Globus pallidus (tissue), 1 donor: Measurements from ENCODE around the gene ARID3B.

ENCODE experiments used
- DNase-seq: peaks from one replicate; pipeline ENCODE4 v3.0.0-alpha.2; 2015; ENCODE audit warnings: low spot score

Gene ARID3B

DNA sequence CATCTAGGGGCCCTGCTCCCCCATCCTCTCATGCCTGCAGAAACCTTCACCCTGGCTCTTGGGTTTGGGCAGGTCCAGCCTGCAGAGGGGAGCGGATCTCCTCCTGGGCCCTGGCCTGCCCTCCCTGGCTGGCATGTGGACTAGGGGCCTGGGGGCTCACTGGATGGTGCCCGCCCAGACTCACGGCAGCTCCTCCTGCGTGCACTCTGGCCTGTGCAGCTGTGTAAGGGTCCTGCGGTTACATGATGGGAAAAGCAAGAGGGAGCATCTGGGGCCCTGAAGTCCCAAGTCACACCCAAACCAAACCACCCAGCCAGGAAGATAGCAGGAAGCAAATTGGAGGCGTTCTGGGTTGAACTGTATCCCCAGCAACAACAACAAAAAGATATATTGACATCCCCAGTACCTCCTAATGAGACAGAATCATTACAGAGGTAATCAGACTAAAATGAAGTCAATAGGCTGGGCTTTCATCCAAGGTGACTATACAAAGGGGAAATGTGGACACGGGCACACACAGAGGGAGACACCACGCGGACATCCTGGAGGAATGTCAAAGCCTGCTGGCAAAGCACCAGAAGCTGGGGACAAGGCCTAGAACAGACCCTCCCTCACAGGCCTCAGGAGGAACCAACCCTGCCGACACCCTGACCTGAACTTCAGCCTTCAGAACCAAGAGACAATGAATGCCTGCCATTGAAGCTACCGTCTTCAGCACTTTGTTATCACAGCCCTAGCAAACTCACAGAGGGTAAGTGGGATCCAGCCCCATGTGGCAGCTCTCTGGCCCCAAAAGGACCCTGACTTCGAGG is 64.2 kb downstream of the ARID3B start:
- no peak for DNase-seq

DNA sequence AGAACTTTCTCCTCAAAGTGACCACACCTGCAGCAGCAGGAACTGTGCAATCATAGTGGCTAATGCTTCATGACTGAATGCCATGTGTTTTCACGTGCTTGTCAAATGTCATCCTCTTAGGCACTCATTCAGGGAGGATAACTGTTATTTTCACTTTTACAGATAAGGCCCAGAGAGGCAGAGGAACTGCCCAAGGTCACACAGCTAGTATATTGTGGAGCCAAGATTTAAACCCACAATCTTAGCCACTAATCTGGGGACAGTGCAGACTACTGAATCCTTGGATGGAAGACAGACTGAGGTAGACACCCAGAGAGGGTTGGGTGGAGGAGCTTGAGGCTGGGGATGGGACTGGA is 64.8 kb downstream of the ARID3B start:
- DNase-seq: no peak

DNA sequence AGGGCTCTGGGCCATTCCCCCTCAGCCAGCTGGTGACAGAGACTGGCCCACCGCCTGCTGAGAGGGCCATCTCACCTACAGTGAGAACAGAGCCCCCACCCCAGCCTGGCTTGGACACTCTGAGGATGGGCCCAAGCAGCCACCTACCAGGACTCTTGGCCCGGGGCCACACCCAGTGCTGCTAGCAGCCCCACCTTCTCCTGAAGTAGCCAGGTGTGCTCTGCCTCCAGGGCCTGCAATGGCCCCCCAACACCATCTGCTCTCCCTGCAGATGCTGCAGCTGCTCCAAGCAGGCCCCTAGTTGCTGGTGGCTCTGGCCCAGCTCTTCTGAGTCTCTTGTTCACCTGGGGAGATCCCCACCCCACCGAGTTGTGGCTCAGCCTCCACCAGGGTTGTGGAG is 67.8 kb downstream of the ARID3B start:
- DNase-seq: no peak

DNA sequence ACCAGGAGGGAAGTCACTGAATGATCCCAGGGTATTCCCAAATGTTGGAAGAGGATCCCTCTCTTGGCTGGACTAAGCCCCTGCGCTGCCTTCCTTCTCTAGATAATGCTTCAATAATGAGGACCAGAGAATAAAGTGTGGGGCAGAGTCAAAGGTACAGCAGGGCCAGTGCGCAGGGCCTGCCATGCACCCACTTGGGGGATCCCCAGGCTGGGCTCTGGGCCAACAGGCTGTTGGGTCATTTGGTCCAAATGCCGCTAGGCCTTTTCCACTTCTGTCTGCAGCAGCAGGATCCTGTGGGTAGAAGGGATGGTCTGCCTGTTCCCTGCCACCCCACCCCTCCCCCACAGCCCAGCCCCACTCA is 68.9 kb downstream of the ARID3B start:
- no peak for DNase-seq

DNA sequence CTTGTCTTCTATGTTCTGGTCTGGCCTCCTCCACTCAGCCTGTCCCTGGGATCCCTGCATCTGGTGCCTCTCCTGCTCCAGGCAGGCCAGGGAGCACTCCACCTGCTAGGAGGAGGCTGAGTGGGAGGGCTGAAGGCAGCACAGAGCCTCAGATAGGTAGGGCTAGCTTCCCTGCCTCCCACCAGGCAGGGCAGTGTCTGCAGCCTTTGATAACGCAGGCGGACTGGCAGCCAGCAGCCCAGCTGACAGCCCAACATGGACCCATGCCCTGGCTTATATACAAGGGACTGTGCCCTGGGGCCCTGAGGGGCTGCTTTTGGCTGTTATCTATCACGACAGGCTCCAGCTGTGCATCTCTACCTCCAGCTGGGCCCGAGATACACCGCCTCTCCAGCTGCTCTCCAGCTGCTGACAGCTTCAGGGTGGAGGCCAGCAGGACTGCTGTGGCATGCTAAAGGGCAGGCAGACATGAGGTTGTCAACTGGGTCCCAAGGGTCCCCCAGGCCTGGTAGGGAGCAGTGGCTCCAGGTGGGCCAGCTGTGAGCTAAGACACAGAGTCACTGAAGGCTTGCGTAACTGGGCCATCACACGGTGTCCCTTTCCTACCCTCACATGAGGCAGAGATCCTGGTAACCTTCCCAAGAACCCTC is 69.4 kb downstream of the ARID3B start:
- DNase-seq: no peak

DNA sequence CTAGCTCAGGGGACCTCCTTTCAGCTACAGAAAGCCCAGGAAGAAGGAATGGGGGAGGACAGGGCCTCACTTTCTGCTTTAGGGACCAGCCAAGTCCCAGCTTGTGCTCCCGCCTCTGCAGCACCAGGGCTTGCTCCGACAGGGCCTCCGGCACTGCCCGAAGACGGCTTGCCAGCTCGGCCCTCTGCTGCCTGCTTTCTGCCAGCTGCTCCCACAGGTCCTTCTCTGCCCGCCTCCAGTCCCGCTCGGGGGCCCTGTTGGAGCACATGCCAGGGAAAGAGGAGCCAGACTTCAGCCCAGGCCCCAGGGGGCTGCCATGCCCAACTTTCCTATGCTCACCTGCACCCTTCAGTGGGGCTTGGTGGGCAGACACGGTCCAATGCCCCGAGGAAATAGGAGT is 70.3 kb downstream of the ARID3B start:
- no peak for DNase-seq

DNA sequence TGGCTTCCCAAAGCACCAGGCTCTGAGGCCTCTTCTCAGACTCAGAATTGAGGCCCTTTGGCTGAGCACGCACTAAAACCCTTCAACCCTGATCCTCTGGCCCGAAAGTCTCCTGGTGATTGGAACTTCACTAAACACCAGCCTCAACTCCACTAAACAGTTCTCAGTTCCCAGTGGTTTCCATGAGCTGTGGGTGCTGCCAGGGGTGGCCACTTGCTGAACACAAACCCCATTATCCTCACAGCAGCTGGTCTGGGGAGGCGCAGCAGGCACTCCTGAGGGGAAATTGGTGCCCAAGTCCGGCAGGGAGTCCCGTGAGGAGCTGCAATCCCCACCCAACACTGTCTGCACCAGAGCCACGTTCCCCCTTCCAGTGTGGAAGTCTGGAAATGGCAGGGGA is 70.8 kb downstream of the ARID3B start:
- DNase-seq: no peak

DNA sequence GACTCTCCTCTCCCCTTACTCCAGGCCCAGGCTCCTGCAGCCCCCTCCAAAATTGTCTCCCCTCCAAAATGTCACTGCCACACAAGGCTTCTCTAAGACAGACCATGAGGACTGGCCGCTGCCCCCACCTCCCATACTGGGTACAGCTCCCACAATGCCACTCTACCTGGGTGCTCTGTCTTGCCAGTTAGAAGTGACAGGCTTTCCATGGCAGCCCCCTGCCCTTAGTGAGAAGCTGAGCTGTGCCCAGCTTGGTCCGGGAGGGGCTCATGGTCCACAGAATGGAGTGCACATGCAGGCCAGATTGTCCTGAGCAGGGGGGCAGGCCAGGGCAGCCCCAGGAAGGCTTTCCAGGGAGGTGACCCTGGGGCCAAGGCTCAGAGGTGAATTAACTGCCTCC is 71.7 kb downstream of the ARID3B start:
- no peak for DNase-seq

DNA sequence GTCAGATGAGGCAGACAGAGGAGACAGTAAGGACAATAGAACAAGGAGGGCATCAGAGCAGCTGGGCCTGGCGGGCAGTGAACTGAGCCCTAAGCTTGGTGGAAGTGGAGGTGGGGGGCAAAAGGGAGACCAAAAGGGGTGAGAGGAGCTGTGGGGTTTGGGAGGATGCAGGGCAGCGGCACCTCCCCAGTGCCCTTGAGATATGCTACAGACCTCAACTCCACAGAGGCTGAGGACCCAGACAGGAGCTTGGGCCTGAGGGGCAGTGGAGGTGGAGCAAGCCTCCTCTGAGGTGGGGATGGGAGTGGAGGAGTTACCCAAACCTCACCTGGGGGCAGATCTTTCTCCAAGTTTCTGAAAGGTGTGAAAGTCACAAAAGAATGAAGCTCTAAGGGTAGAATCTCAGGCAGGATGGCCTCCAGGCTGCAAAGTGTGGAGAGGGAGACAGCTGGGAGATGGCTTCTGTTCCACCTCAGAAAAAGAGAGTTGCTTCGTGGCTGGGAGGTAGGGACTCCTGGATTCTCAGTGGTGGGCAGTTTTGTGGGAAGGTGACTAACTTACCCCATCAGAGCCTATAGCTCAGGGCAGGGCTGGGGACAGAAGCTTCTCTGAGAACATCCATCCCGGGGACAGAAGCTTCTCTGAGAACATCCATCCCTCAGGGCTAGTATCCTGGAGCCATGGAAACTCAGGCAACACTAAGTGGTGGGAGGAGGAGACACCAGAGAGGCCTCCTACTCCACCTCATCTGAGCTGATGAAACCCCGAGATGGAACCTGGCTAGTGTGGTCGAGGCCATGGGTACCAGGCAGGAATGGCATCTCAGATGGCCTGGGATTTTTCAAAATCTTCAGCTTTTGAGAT is 72.3 kb downstream of the ARID3B start:
- no peak for DNase-seq

DNA sequence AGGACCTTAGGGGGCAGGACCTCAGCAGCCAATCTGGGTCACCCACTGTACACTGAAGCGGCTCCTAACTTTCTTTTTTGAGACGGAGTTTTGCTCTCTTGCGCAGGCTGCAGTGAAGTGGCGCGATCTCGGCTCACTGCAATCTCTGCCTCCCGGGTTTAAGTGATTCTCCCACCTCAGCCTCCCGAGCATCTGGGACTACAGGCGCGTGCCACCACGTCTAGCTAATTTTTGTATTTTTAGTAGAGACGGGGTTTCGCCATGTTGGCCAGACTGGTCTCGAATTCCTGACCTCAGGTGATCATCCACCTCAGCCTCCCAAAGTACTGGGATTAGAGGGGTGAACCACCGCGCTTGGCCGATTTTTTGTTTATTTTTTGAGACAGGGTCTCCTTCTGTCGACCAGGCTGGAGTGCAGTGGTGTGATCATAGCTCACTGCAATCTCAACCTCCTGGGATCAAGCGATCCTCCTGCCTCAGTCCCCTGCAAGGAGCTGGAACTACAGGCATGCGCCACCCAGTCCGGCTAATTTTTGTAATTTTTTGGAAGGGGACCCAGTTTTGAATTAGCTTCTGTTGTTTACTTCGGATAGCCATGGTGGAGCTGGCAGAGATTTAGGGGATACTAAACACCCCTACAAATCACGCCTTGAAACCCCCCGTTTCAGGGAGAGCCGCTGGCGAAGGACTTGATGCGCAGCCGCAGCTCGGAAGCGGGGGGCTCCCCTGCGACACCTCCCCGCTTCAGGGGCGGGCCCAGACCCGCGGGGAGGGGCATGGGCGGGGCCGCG is 73.1 kb downstream of the ARID3B start:
- DNase-seq: no peak

DNA sequence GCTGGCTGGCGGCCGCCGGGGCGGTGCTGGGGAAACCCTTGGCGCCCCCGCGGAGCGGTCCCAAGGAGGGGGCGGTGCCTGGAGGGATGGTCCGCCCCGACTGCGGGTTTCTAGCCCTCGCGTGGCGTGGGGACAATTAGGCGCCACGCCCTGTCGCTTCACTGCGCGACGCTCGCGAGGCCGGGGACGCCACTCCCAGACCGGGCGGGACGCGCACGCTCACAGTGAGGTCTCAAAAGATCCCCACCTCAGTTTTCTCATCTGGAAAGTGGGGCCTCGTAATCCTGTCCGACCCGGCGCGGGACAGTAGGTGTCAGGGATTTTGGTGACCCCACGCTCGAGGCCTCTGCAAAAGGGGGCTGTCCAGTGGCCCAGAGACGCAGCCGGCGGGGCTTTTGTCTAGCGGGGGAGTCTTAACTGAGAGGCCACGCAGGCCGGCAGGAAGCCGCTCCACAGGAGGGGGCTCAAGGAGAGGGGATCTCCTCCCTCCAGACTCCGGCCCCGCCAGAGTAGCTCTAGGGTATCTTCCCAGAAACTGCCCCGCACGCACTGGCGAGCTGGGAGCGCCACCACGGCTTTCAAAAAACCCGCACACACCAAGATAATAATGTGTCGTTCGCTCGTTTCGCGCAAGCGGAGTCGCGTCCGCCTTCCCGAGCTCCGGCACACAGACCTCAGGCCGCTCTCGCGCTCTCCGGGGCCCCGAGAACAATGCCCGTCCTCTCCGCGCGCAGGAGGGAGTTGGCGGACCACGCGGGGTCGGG is 73.9 kb downstream of the ARID3B start:
- peak; percentile 76 for DNase-seq

DNA sequence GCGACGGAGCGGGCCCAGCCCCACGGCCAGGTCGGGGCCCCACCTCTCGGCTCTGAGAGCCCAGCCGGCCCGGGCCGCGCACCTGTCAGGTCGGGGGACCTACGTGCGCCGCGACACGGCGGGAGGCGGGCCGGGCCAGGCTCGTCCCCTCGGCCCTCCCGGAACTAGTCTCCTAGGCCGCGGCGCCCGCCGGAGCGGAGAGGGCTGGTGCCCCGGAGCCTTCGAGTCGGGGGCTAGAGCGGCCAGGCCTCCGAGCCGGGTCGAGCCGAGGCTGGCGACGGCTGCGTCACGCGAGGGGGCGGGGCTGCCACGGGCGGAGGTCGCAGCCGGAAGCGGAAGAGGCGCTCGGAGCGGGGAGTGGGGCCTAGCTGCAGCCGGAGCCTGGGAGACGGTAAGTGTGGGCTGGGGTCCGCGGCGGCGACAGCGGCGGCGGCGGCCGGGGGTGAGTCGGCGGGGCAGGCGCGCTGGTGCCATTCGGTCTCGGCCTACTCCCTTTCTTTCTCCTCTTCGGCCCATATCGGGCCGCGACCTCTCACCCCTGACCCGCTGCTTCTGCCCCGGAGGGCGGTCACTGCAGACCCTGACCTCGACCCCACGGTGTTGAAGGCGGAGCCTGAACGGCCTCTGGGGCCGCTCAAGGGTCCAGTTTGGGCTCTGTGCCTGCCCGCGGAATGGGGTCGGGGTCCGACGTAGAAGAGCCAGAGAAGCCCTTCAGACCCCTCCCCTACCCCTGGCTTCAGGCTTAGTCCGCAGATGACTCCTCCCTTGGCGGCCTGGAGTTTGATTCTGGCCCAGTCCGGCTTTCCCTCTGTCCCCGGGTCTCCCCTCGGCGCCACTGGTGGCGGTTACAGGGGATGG is 74.7 kb downstream of the ARID3B start, which contains the start of gene CLK3:
TSS of gene CLK3 (plus strand) at position 329 of the 858 bp plus-strand sequence. CDS start 3,361 bp downstream, outside the sequence.
- peak; percentile 94 for DNase-seq

DNA sequence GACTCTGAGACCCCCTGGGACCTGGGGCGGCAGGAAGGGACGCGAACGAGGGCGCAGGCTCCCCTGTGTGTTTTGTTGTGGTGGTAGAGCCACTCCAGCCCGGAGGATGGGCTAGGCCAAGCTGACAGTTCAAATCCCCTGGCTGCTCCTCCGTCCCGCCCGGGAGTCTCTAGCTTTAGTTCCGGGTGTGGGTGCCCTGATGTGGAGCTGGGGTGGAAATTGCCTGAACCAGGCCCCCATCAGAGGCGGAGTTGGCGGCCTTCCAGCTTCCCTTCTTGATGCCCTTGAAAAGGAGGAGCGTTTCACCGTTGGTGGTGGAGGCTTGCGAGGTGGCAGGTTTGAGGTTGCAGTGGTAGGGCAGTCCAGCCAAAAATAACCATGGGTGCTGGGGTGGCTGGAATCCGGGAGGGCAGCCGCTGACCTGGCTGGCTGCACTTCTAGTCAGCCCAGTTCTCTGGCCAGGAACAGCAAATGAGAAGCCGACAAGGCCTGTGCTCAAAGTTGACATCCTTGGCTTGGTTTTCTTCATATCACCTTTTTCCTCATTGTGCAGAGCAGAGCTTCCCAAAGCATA is 75.4 kb downstream of the ARID3B start:
- no peak for DNase-seq

DNA sequence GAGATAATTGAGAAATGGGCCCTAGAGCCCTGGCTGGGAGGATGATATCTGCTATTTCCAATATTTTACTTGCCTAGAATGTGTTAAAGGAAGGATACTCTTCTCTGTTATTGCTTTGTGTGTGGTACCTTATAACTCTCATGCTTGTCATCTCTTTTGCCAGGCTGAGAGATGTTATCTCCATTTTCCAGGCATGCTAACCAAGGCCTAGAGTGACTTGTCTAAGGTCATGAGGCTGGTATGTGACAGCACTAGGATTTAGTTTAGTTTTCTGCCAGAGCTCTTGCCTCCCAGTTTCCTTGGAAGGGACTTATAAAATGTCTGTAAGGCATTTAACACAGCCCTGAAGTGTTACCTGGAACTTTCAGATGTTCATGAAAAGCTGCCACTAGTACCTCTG is 76.0 kb downstream of the ARID3B start:
- no peak for DNase-seq

DNA sequence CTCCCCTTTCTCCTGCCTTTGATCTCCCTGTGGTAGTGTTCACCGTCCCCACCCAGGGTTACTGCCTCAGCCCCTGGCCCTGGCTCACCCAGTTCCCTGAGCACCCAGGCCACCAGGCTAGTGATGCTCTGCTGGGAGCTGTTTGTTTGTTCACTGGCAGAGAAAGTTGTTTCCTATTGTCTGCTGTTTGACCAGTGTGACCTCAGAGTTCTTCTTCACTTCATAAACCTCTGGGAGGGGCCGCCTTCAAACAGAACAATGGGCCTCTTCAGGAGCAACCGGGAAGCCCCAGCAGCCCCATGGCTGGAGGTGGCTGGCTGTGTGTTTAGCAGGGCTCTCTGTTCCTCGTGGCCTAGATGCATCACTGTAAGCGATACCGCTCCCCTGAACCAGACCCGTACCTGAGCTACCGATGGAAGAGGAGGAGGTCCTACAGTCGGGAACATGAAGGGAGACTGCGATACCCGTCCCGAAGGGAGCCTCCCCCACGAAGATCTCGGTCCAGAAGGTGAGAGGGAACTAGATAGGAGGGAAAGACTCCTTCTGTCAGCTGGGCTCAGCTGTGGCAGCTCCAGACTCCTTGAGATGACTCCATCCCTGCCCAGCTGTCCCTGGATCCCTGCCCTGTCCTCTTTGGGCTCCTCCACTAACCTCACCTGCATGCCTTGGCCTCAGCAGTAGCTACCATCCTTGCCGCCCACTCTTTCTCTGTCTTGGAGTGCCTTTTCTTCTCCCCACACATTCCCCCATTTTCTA is 78.0 kb downstream of the ARID3B start:
- no peak for DNase-seq

DNA sequence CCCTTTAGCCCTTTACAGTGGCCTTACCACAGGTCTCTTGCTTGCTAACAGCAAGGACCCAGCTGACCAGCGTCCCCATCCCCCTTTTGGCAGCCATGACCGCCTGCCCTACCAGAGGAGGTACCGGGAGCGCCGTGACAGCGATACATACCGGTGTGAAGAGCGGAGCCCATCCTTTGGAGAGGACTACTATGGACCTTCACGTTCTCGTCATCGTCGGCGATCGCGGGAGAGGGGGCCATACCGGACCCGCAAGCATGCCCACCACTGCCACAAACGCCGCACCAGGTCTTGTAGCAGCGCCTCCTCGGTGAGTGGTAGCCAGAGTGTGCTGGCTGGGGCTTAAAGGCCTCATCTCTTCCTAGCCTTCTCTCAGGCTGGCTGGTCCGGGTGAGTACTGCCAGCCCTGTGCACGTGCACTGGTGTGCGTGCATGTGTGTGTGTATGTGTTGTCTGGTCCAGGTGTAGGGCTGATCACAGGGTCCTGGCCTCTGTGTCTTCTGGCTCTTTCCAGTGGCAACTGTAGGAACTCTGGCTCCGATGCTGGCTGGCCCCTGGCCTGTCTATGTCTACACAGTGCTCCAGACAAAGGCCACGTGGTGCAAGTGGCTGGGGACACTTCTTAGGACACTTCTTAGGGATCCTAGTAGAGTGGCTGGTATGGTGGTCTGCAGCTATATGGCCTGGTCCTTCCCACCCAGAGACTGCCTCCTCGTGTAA is 79.1 kb downstream of the ARID3B start:
- no peak for DNase-seq

DNA sequence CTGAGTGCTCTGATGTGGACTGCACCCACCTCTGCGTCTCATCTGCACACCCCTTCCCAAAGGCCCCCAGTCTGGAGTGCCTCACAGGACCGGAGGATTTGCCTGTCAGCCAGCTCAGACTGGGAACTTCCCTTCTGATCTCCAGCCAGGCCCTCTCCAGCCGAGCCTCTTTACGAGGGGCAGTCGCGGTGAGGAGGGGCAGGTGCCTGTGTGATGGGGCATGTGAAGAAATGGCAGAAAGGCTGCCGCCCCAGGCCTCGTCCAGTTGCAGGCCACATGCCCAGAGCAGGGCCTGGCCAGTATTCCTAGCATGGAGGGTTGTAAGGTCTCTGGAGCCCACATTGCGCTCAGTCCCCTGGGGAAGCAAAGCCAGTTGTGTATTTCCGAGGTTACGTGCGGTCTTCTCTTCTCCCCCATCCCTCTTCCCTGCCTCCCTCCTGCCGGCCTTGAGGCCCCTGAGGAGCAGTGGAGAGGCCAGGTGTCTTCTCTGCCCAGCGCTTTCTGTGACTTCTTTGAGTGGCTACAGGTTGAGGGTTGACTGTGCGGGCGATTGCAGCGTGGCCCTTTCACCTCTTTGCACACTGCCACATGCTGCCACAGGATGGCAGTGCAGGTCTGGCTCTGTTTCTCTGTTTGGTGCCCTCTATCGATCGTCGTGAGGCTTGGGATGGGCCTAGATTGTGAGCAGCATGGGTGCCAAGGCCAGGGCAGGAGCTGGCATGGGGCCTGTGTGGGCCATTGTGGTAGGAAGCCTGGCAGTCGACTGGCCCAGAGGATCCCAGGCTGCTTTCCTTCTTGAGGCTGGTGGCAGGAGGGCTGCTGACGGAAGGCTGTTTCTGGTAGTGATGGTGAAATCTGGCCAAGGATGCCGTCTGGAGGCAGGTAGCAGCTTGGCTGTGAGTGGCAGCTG is 79.9 kb downstream of the ARID3B start:
- peak; percentile 79 for DNase-seq
